GDM1 (cell line): ENCODE data around the gene EFCAB6.

Source experiments
- DNase-seq: peaks from one replicate; lab custom pipeline; 2025; lab: John Stamatoyannopoulos, UW

The EFCAB6 gene

GRCh38 chr22:43639228-43639948 lies 172.7 kb downstream of the EFCAB6 start:
- no peak for DNase-seq

- no peak for DNase-seq
These were observed 174.5 kb downstream of the EFCAB6 start for GRCh38 chr22:43637275-43638260.

GRCh38 chr22:43636086-43636485 lies 176.0 kb downstream of the EFCAB6 start:
- no peak for DNase-seq

GRCh38 chr22:43635101-43635500 lies 177.0 kb downstream of the EFCAB6 start:
- no peak for DNase-seq

GRCh38 chr22:43634316-43634715 lies 177.8 kb downstream of the EFCAB6 start:
- DNase-seq = no peak

GRCh38 chr22:43633631-43634285 lies 178.3 kb downstream of the EFCAB6 start:
- DNase-seq = no peak

- DNase-seq = no peak
These were observed 180.3 kb downstream of the EFCAB6 start for GRCh38 chr22:43631846-43632245.

GRCh38 chr22:43631201-43631600 lies 180.9 kb downstream of the EFCAB6 start:
- no peak for DNase-seq

GRCh38 chr22:43630451-43630850 lies 181.7 kb downstream of the EFCAB6 start:
- DNase-seq = no peak

GRCh38 chr22:43628250-43628649 lies 183.9 kb downstream of the EFCAB6 start:
- no peak for DNase-seq

- no peak for DNase-seq
These were observed 184.5 kb downstream of the EFCAB6 start for GRCh38 chr22:43627485-43628213.

GRCh38 chr22:43625242-43625641 lies 186.9 kb downstream of the EFCAB6 start:
- no peak for DNase-seq

- no peak for DNase-seq
These were observed 187.7 kb downstream of the EFCAB6 start for GRCh38 chr22:43624144-43624998.

- no peak for DNase-seq
These were observed 189.2 kb downstream of the EFCAB6 start for GRCh38 chr22:43622886-43623285.

- no peak for DNase-seq
These were observed 191.9 kb downstream of the EFCAB6 start for GRCh38 chr22:43620197-43620596.

- DNase-seq = no peak
These were observed 193.6 kb downstream of the EFCAB6 start for GRCh38 chr22:43618517-43618916.

- DNase-seq = no peak
These were observed 195.5 kb downstream of the EFCAB6 start for GRCh38 chr22:43616645-43617044.

- DNase-seq = no peak
These were observed 211.8 kb downstream of the EFCAB6 start for GRCh38 chr22:43600265-43600664.

- no peak for DNase-seq
These were observed 219.6 kb downstream of the EFCAB6 start for GRCh38 chr22:43592476-43592875.

GRCh38 chr22:43591380-43591779 lies 220.7 kb downstream of the EFCAB6 start:
- no peak for DNase-seq

- no peak for DNase-seq
These were observed 224.5 kb downstream of the EFCAB6 start for GRCh38 chr22:43587574-43587973.
